Natural killer cell (primary cell): ENCODE measurements around the gene CYB5D1. TPM values are rescaled to one million over a fixed set of nuclear protein-coding genes. Genes with fewer than 3 reads are reported as not detected.
A peak's percentile ranks its signal among the peaks of the same experiment; 100 is the strongest.

Experiments used
- ATAC-seq, 3 donors: fragments of 150-1000 bp in 2 of 3; fragments of 200-7000 bp in 1 of 3; cut with Tn5 transposase; 1 replicate in 1 of 3; 2 replicates in 2 of 3; pipeline ENCODE4 v1.10.0; 2021; ENCODE audit warnings: mild to moderate bottlenecking in 2 of 3, moderate library complexity in 2 of 3
- DNase-seq, 2 donors: peaks; one replicate each; pipeline versions ENCODE4 v3.0.0 to v3.0.0-alpha.2; 2013 to 2021; ENCODE audit warnings: mixed read lengths in 1 of 2
- H3K27ac ChIP-seq: one replicate; pipeline ENCODE4 v1.5.1; 2013; ENCODE audit warnings: mild to moderate bottlenecking, low read length
- H3K27me3 ChIP-seq: one replicate; pipeline ENCODE4 v1.6.1; 2013; ENCODE audit warnings: low read length; ENCODE audit not compliant: control insufficient read depth, insufficient read depth
- H3K36me3 ChIP-seq: one replicate; pipeline ENCODE4 v1.6.1; 2013; ENCODE audit warnings: low read length; ENCODE audit not compliant: control insufficient read depth, insufficient read depth
- H3K4me1 ChIP-seq: one replicate; pipeline ENCODE4 v1.6.1; 2013; ENCODE audit warnings: low read length; ENCODE audit not compliant: control insufficient read depth, insufficient read depth
- H3K4me3 ChIP-seq: one replicate; pipeline ENCODE4 v1.5.1; 2013; ENCODE audit warnings: low read length
- H3K9me3 ChIP-seq: one replicate; pipeline ENCODE4 v1.6.1; 2013; ENCODE audit warnings: low read length; ENCODE audit not compliant: control insufficient read depth, insufficient read depth
- H3K27ac Mint-ChIP-seq, 2 donors: one replicate each; pipeline ENCODE4 v1.8.0; 2022; ENCODE audit warnings: mild to moderate bottlenecking in 2 of 2, mixed read lengths in 2 of 2, moderate library complexity in 1 of 2
- H3K27me3 Mint-ChIP-seq, 2 donors: one replicate each; pipeline ENCODE4 v1.8.0; 2022; ENCODE audit warnings: low read depth in 2 of 2, mixed read lengths in 2 of 2
- H3K36me3 Mint-ChIP-seq: one replicate; pipeline ENCODE4 v1.8.0; 2022; ENCODE audit warnings: mixed read lengths
- H3K4me1 Mint-ChIP-seq, 2 donors: one replicate each; pipeline ENCODE4 v1.8.0; 2022; ENCODE audit warnings: mixed read lengths in 2 of 2
- H3K4me3 Mint-ChIP-seq: one replicate; pipeline ENCODE4 v1.8.0; 2022; ENCODE audit warnings: mild to moderate bottlenecking, moderate library complexity, mixed read lengths
- H3K9me3 Mint-ChIP-seq, 2 donors: one replicate each; pipeline ENCODE4 v1.8.0; 2022; ENCODE audit warnings: mixed read lengths in 2 of 2
- WGBS: methylation state at CpG from one replicate; pipeline ENCODE4 v1.1.7; 2013; ENCODE audit warnings: missing lambda C conversion rate; ENCODE audit not compliant: insufficient coverage; 5-methylcytosine and 5-hydroxymethylcytosine counted together
- intact Hi-C: fragments of 100-400 bp; cut with micrococcal nuclease; formaldehyde crosslinking; loops from one replicate; pipeline ENCODE4 v1.14.2; 2022
- total RNA-seq, 4 donors: library from RNA; stranded (reverse); fragments of 120-200 nt in 1 of 4; gene quantifications; one replicate each; pipeline versions ENCODE4 v1.2.3 to v1.2.4, GENCODE V29; 2013 to 2022
- TF ChIP-seq, protein P1 (sequence below): fragments of 200-600 bp; IDR thresholded peaks from one replicate; pipeline ENCODE4 v1.8.0; 2022; ENCODE audit warnings: antibody characterized with exemption

CYB5D1 gene
- total RNA-seq, 3 donors from 2014 or later (not counting 1 experiment from before 2014, with no cell fraction given): 11.0 to 18.3 (median 11.5) TPM

DNA sequence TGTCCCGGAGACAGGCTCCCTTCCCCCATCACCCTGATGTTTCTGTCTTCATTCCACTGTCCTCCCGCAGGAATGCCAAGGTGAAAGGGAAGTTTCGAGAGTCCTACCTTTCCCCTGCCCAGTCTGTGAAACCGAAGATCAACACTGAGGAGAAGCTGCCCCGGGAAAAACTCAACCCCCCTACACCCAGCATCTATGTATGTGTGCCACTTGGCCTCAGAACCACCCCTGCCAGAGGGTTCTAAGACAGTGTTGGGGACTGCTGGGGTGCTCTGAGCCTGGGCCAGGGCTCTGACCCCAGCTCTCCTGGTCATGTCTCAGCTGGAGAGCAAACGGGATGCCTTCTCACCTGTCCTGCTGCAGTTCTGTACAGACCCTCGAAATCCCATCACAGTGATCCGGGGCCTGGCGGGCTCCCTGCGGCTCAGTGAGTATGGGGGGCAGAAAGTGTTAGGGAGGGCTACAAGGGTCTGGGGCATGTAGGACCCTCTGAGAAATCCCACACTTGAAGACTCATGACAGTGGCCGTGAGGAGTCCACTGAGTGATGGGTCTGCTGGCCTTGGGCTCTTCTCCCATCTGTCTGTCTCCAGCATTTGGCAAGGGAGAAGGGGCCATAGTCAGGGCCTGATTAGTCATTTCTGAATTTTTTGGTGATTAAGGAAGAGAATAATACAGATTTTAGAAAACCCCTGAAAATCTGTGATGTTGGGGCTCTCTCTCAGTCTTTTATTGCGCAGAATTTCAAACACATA, 7.9 kb upstream of the CYB5D1 start:
- H3K4me1 Mint-ChIP-seq: peaks cover 12 to 37% of the 10 kb centered on the region in 2 donors
- H3K9me3 Mint-ChIP-seq: no peaks in the 10 kb centered on the region
- H3K36me3 ChIP-seq: peaks cover 11% of the 10 kb centered on the region
- no peak overlapping the region for H3K4me3 ChIP-seq
- no peaks in the 10 kb centered on the region for H3K9me3 ChIP-seq
- H3K4me1 ChIP-seq: peaks cover 29% of the 10 kb centered on the region
- no peak overlapping the region for H3K27ac ChIP-seq
- WGBS: 93% methylated on average over 11 of the region's 12 CpGs
- intact Hi-C loops: loop anchor here (10.0 kb wide), 2 partner anchors 105 to 395 kb away; partner anchors contain the start of genes CTC1 and PFAS
- TF ChIP-seq, protein P1, sequence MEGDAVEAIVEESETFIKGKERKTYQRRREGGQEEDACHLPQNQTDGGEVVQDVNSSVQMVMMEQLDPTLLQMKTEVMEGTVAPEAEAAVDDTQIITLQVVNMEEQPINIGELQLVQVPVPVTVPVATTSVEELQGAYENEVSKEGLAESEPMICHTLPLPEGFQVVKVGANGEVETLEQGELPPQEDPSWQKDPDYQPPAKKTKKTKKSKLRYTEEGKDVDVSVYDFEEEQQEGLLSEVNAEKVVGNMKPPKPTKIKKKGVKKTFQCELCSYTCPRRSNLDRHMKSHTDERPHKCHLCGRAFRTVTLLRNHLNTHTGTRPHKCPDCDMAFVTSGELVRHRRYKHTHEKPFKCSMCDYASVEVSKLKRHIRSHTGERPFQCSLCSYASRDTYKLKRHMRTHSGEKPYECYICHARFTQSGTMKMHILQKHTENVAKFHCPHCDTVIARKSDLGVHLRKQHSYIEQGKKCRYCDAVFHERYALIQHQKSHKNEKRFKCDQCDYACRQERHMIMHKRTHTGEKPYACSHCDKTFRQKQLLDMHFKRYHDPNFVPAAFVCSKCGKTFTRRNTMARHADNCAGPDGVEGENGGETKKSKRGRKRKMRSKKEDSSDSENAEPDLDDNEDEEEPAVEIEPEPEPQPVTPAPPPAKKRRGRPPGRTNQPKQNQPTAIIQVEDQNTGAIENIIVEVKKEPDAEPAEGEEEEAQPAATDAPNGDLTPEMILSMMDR: no peak
- H3K27ac Mint-ChIP-seq: peak overlapping the region; percentile 63 to 65
- ATAC-seq (no peak), DNase-seq (peak in 1 of 2 donors; percentile 28)
- H3K36me3 Mint-ChIP-seq: no peaks in the 10 kb centered on the region
- H3K27me3 Mint-ChIP-seq: no peaks in the 10 kb centered on the region
- peak overlapping the region; percentile 49 for H3K4me3 Mint-ChIP-seq
- no peaks in the 10 kb centered on the region for H3K27me3 ChIP-seq

DNA sequence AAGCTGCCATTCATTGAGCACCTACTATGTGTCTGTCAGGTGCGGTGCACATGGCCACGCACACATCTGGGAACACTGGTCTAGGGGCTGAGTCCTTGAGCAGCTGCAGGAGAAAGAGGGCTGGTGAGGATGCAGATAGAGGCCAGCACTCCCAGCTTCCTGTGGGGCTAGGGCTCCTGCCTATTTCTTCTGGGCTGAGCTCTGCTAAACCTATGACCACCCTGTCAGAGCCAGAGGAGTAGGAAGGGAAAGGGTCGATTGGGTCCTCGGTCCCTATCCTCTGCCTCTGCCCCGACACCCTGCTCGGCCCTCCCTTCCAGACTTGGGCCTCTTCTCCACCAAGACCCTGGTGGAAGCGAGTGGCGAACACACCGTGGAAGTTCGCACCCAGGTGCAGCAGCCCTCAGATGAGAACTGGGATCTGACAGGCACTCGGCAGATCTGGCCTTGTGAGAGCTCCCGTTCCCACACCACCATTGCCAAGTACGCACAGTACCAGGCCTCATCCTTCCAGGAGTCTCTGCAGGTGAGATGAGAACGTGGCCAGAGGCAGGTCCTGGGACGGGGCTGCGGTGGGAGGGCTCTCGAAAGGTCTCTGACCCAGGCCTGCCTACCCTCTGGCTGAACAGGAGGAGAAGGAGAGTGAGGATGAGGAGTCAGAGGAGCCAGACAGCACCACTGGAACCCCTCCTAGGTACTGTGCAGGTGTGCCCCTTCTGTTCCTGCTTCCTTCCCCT, 6.9 kb upstream of the CYB5D1 start:
- peak in 1 of 3 donors; percentile 1 for ATAC-seq
- Histone ChIP-seq H3K36me3 (peaks cover 11% of the 10 kb centered on the region), H3K4me3 (no peak overlapping the region), H3K9me3 (no peaks in the 10 kb centered on the region), H3K4me1 (peaks cover 27% of the 10 kb centered on the region), H3K27me3 (no peaks in the 10 kb centered on the region), H3K27ac (peak overlapping the region; percentile 22)
- no peaks in the 10 kb centered on the region for H3K27me3 Mint-ChIP-seq
- 92% methylated on average over 17 of the region's 17 CpGs for WGBS
- peaks cover 12 to 28% of the 10 kb centered on the region in 2 donors for H3K4me1 Mint-ChIP-seq
- H3K9me3 Mint-ChIP-seq: no peaks in the 10 kb centered on the region
- H3K4me3 Mint-ChIP-seq: peak overlapping the region; percentile 67
- intact Hi-C loops: loop anchor here (1.0 to 10.0 kb wide), 2 partner anchors 29 to 106 kb away; no protein-coding TSS in a partner anchor
- TF ChIP-seq, protein P1: no peak
- H3K36me3 Mint-ChIP-seq: no peaks in the 10 kb centered on the region
- H3K27ac Mint-ChIP-seq: peak overlapping the region; percentile 74 to 83
- no peak for DNase-seq

DNA sequence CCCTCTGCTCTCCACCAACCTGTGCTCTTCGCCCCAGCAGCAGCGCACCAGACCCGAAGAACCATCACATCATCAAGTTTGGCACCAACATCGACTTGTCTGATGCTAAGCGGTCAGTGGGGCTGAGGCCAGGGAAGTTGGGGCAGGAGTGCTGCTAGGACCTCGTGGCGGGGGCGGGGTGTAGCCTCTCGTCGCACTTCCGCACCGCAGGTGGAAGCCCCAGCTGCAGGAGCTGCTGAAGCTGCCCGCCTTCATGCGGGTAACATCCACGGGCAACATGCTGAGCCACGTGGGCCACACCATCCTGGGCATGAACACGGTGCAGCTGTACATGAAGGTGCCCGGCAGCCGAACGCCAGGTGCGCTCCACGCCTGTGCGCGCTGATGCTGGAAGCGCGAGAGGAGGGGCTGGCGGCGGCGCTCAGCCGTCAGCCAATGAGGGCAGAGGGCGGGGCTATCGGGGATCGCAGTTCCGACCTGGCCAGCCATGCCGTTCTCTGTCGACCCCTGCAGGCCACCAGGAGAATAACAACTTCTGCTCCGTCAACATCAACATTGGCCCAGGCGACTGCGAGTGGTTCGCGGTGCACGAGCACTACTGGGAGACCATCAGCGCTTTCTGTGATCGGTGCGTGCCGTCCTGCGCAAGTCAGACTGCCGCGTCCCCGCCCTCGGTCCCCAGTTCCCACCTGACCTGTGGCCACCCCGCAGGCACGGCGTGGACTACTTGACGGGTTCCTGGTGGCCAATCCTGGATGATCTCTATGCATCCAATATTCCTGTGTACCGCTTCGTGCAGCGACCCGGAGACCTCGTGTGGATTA, 6.2 kb upstream of the CYB5D1 start:
- Mint-ChIP-seq H3K27ac (peak overlapping the region; percentile 74 to 83), H3K4me3 (peak overlapping the region; percentile 67), H3K36me3 (no peaks in the 10 kb centered on the region), H3K9me3 (no peaks in the 10 kb centered on the region), H3K4me1 (peaks cover 12 to 24% of the 10 kb centered on the region in 2 donors), H3K27me3 (no peaks in the 10 kb centered on the region)
- DNase-seq: peak; percentile 94 to 99
- intact Hi-C loops: loop anchor here (1.0 to 10.0 kb wide), 2 partner anchors 29 to 107 kb away; no protein-coding TSS in a partner anchor
- H3K27ac ChIP-seq: peak overlapping the region; percentile 22
- peaks cover 35% of the 10 kb centered on the region for H3K4me1 ChIP-seq
- 28% methylated on average over 60 of the region's 60 CpGs for WGBS
- peak overlapping the region; percentile 34 for H3K4me3 ChIP-seq
- no peaks in the 10 kb centered on the region for H3K27me3 ChIP-seq
- TF ChIP-seq, protein P1: peak; percentile 98
- H3K36me3 ChIP-seq: peaks cover 9% of the 10 kb centered on the region
- H3K9me3 ChIP-seq: no peaks in the 10 kb centered on the region
- peak; percentile 72 to 93 (median 87) for ATAC-seq
